Activated CD4-positive, alpha-beta T cell treated with anti-CD3 and anti-CD28 coated beads, Interleukin-2, amount 50 U/mL, for 24 hours (primary cell): ENCODE results near the gene ALOX15B.
A peak's percentile ranks its signal among the peaks of the same experiment; 100 is the strongest.

Experiments used
- DNase-seq, 2 donors: peaks; one replicate each; pipeline ENCODE4 v3.0.0-alpha.2; 2020; ENCODE audit warnings: low read depth in 1 of 2, low spot score in 1 of 2

Gene ALOX15B

DNA sequence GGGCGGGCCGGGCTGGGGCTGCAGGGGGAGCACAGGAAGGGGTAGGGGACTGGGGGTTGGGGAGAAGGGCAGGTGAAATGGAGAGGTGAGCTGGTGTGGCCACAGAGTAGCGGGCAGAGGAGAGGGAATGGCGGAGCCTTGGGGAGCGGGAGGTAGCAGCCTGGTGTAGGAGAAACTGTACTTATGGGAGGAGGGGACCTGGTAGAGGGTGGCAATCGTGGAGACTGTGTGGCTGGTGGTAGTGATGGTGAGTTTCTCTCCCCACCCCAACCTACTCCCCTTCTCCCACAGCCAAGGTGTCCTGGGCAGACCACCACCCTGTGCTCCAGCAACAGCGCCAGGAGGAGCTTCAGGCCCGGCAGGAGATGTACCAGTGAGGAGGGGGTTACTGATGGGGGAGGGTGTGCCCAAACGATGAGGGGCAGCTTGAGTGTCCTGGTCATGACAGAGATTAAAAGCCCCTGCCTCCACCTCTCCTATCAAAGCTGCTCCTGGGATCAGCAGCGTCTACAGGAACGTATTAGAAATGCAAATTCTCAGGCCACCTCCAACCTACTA lies 831 bp downstream of the ALOX15B start:
- no peak for DNase-seq

DNA sequence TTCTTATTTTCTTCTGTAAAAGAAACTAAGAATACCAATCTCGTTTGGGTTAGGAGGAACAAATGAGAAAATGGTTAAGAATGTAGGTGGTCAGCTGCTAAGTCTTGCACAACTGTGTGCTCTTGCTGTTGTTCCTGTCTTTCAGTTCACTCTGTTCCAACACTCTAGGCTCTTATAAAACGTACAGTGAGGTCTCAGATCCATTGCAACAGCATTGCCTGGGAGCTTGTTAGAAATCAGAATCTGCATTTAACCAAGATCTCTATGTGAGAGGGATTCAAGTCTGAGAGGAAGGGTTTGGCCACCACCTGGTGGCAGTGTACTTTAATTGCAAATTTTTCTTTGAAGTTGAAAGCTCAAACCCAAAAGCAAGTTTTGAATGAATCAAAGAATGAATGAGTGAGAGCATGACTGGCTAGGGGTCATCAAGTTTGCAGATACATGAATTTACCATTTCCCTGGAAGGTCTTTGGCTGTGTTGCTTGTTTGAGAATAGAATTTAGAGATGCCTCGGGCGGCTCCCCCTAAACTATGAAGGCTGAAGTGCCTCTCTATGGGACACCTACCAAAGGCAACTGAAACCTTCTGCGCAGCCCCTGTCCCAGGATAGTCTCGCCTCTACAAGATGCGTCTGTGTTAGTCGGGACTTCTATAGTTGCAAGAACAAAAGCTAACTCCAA lies 2.5 kb downstream of the ALOX15B start:
- DNase-seq: peak in 1 of 2 donors; percentile 23

DNA sequence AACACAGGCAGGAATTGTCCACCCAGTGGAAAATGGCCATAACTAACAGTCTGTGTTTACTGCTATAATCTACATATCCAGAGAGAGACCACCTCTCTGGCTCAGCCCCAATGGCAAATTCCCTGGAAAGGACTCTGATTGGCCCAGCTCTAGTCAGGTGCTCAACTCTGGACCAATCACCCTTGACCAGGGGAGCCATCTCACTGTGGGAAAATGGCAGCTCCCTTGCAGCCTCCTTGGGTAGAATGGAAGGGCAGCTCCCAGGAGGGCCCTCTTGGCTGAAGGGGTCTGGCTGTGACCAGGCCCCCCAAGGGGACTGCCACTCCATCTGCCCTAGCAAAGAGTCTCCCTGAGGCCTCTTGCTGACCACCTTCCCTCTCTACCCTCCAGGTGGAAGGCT lies 3.1 kb downstream of the ALOX15B start:
- no peak for DNase-seq

DNA sequence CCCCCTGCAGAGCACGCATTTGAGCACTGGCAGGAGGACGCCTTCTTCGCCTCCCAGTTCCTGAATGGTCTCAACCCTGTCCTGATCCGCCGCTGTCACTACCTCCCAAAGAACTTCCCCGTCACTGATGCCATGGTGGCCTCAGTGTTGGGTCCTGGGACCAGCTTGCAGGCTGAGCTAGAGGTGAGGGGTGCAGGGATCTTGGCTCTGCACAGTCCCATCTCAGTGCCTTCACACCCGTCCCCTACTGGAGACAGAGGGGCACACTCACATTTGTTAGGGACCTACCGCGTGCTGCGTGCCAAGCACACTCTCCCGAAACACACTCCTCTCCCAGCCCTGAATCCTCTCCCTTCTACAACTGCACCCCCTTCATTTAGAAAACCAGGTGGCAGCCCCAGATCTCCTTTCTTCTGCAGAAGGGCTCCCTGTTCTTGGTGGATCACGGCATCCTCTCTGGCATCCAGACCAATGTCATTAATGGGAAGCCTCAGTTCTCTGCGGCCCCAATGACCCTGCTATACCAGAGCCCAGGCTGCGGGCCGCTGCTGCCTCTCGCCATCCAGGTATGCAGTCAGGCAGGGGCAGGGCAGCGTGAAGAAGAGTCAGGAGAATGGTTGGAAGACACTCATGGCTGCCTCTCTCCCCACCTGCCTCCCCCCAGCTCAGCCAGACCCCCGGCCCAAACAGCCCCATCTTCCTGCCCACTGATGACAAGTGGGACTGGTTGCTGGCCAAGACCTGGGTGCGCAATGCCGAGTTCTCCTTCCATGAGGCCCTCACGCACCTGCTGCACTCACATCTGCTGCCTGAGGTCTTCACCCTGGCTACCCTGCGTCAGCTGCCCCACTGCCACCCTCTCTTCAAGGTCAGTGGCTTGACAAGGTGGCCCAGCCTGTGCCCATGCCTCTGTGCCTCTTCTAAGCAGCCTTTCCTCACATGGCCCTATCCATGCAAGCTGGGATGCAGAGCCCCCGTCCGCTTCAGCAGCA lies 6.3 kb downstream of the ALOX15B start:
- DNase-seq: no peak

DNA sequence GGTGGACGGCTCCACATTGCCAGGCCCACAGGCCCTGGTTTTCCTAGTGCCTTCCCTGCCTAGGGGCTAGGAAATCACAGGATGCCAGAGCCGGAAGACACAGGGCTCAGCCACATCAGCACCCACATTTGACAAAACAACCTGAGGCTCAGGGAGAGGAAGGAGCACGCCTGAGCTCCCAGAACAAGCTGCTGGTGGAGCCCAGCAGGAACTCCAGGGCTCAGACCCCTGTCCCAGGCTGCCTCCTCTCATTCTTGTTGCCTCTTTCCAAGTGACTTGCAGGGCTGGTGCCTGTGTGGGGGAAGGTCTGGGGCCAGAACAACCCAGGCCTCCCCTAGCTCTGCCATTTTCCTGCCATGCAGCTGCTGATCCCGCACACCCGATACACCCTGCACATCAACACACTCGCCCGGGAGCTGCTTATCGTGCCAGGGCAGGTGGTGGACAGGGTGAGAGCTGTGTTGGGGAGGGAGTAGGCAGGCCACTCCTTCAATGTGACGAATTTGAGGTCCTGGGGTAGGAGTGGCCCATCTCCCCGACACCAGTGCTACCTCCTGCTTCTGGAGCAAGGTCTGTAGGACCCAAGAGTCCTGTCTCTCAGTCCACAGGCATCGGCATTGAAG lies 7.6 kb downstream of the ALOX15B start:
- no peak for DNase-seq

DNA sequence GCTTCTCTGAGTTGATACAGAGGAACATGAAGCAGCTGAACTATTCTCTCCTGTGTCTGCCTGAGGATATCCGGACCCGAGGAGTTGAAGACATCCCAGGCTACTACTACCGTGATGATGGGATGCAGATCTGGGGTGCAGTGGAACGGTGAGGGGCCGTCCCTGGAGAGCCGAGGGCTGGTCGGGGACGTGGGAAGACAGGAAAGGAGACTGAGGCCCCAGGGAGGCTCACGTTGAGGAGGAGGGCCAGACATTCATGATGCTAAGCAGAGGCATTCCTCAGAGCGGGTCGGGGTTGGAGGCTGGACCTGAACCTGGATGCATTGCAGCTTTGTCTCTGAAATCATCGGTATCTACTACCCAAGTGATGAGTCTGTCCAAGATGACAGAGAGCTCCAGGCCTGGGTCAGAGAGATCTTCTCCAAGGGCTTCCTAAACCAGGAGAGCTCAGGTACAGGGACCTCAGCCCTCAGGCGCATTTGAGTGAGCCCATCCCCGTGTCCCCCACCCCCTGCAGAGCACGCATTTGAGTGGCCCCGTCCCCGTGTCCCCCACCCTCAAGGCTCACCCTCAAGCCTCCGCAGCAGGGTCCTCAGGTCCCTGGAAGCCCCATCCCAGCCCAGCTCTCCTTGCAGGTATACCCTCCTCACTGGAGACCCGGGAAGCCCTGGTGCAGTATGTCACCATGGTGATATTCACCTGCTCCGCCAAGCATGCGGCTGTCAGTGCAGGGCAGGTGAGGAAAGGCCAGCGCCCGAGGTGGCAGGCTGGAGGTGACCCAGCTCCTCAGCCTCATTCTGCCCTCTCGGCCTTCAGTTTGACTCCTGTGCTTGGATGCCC lies 8.3 kb downstream of the ALOX15B start:
- DNase-seq: no peak

DNA sequence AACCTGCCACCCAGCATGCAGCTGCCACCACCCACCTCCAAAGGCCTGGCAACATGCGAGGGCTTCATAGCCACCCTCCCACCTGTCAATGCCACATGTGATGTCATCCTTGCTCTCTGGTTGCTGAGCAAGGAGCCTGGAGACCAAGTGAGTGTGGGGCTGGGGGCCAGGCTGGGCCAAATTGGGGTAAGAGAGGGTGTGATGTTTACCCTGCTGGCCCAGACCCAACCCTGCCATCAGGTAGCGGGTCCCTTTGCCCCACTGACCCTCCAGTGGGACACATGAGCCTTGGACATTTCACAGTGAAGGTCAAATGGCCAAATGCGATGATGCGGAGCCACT lies 8.9 kb downstream of the ALOX15B start:
- DNase-seq: no peak

DNA sequence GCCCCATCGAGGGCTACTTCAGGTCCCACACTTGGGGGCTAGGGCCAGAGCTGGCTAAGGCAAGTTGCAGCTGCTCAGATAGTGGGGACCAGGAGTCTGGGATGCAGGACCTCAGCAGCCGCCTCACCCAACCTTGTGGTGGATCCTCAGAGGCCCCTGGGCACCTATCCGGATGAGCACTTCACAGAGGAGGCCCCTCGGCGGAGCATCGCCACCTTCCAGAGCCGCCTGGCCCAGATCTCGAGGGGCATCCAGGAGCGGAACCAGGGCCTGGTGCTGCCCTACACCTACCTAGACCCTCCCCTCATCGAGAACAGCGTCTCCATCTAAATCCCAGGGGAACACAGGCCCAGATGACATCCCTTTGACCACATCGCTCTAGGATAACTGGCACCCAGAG lies 9.4 kb downstream of the ALOX15B start:
- DNase-seq: no peak

DNA sequence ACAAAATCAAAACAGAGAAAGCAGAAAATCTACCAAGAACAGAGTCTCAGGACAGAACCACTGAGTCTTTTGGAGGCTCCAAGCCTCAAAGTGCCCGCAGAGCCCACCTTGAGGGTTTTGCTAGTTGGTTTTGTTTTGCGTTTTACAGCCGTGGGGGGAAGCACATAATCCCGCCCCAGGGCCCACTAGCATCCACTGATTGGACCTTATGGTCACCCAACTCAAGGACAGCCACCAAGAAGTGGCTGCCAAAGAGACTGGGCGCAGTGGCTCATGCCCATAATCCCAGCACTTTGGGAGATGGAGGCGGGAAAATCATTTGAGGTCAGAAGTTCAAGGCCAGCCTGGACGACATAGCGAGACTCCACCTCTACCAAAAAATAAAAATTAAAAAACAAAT lies 9.9 kb downstream of the ALOX15B start:
- no peak for DNase-seq

DNA sequence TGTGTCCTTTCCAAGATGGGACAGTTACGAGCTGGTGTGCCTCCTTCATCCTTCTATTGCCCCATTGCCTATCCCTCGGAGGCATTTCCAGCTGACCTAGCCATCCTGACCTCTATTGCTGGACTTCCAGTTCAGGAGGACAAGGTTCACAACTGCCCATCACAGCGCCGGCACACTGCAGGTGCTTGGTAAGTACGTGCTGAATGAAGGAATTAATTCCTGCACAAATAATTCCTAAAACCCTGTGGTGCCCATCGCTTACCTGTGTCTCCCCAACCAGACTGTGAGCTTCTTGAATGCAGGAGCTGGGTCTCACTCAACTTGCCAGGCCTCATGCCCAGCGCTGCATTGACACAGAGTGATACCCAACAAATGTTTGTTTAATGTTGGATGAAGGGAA lies 13.0 kb downstream of the ALOX15B start:
- no peak for DNase-seq

DNA sequence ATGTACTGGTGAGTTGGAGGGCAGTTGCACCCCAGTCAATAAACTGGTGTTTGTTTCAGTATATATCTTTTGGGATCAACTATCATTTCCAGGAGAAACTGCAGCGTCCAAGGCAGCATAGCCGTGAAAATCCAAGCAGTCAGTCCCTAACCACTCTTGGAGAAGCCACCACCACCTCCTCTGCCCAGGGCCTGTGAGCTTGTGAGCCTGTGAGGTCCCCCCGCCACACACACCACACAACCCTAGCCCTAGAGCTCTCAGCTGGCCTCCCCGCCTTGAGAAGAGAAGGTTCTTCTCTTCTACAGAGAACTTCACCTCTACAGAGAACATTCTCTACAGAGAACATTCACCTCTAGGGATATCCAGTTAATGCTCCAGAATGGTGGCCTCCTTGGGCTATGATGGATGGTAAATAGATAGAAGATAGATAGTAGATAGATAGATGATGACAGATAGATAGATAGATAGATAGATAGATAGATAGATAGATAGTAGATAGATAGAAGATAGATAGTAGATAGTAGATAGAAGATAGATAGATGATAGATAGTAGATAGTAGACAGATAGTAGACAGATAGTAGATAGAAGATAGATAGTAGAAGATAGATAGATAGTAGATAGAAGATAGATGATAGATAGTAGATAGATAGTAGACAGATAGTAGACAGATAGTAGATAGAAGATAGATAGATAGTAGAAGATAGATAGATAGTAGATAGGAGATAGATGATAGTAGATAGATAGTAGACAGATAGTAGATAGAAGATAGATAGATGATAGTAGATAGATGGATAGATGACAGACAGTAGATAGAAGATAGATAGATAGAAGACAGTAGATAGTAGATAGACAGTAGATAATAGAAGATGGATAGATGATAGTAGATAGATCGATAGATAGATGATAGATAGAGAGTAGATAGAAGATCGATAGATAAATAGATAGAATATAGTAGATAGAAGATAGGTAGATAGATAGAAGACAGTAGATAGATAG lies 13.7 kb downstream of the ALOX15B start:
- no peak for DNase-seq

DNA sequence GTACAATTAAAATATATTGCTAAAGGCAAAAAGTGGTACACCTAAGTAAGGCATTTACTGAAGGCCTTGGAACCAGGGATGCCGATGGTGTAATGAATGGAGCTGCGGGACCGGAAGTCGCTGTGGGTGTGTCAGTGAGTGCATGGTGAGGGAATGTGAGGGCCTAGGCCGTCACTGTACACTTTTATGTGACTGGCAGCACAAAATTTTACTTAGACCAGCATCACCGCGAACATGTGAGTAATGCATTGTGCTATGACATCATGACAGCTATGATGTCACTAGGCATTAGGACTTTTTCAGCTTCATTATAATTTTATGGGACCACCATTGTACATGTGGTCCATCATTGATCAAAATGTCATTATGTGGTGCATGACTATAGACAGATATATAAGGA lies 14.7 kb downstream of the ALOX15B start:
- DNase-seq: no peak

DNA sequence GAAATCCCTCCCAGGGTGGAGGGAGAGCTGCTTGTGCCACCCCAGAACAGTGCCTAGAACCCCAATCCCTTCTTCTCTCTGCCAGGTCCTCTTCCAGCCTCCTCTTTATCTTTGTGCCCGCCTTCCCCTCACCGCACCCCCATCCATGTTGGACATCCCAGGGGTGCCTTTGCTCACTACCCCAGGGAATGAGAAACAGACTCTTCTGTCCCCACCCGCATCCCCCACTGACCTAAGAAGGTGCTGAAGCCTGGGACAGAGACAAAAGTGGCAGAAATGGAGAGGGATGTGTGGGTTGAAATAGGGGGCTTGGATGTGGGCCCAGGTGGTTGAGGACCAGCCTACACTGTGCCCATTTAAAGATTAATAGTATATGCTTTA lies 17.0 kb downstream of the ALOX15B start:
- no peak for DNase-seq

DNA sequence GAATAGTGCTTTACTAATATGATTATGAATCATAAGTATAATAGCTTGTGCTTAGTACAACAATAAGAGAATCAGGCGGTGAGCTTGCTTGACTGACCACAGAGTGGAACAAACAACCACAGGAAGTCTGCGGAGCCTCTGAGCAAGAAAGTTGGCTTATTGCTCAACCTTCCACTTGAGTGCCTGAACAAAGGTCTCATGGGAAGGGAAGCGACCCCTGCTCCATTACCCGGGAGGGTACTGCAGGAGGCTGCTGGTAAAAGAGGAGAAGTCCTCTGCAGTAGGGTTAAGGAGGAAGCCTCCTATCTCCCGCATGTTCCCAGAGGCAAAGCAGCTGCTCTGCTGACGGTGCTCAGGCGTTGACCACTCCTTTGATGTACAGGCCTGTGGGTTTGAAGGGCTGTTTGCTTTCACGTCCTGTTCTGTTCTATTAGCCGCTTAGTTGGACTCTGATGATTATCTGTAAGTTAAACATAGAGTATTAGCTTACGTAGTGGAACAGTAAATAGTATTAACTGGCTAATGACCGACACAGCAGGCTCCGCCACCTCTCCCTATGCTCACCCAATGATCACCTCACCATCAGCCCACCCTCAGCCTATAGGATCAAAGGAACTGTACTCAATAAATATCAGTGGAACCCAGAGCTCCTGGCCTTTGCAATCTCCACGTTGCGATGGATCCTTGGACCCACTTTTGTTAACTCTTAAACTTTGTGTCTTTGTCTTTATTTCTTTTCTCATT lies 17.5 kb downstream of the ALOX15B start:
- no peak for DNase-seq

DNA sequence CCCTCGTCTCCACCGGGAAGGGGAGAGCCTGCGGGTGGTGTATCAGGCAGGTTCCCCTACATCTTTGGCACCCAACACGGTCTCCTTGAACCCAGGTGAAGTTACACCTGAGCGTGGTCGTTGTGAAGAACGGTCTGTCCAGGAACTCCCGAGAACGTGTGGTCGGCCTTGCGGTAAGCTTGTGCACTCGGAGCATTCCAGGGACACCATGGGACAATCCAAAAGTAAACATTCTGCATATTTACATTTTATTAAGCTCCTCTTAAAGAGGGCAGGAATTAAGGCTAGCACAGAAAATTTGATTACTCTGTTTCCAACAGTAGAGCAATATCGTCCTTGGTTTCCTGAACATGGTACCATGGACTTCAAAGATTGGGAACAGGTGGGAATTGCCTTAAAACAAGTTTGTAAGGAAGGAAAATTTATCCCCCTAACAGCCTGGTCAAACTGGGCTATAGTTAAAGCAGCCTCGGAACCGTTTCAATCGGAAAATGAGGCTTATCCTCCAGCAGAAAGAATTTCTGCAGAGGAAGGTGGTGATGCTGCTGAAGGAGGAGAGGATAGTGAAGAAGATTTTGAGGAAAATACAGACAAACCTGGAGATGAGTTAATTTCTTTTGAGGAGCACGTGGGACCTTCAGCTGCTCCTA lies 18.2 kb downstream of the ALOX15B start:
- no peak for DNase-seq

DNA sequence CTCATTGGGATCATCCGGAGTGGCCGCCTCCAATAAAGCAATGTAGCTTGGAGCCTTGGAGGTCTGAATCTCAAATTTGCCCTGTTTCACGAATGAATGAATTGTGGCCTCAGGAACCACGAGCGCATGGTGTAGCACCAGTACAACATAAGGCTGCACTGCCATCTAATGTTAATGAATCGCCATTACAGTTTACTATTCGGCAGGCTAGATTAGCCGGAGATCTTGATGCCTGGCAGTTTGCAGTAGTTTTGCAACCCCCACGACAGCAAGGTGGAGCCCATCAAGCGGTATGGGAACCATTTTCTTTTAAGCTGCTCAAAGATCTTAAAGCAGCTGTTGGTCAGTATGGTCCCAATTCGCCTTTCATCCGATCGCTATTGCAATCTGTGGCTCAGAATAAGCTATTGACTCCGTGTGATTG lies 18.8 kb downstream of the ALOX15B start:
- peak in 1 of 2 donors; percentile 50 for DNase-seq

DNA sequence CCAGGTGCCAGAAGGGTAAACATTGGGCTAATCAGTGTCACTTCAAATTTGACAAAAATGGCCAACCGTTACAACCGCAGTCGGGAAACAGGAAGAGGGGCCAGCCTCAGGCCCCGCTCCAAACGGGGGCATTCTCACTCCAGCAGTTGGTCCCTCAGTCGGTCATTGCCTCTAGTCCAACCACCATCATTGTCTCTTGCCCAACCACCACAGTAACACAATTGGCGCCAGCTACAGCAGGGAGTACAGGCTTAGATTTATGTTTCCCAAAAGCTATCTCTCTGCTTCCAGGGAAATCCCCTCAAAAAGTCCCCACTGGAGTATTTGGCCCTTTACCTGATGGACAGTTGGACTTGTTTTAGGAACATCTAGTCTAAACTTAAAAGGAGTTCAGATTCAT lies 20.3 kb downstream of the ALOX15B start:
- DNase-seq: no peak

DNA sequence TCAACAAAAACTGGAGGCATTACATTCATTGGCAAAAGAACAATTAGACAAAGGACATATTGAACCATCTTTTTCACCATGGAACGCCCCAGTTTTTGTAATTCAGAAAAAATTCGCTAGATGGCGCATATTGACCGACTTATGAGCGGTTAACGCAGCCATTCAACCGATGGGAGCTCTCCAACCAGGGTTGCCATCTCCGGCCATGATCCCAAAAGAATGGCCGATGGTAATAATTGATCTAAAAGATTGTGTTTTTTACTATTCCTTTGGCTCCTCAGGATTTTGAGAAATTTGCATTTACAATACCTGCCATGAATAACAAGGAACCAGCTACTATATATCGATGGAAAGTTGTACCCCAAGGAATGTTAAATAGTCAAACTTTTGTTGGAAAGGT lies 21.4 kb downstream of the ALOX15B start:
- DNase-seq: peak in 1 of 2 donors; percentile 71
